Esophagus squamous epithelium (tissue), 4 donors: ENCODE results near the gene TANGO6.
"Not testable (repeated sequence)": the region's sequence is repeated elsewhere in the genome, so short reads cannot be mapped to it uniquely, and the experiment has no call there.

ENCODE experiments used
- POLR2A ChIP-seq, 4 donors: fragments of 450-650 bp; IDR thresholded peaks; one replicate each; pipeline ENCODE4 v1.6.1; 2017; ENCODE audit warnings: antibody characterized with exemption in 4 of 4, mild to moderate bottlenecking in 4 of 4, moderate library complexity in 3 of 4
- TF ChIP-seq, protein P1 (sequence below), 6 experiments: fragments of 450-650 bp in 4 of 6; fragments of 200-600 bp in 2 of 6; sonication (generic) in 2 of 6; IDR thresholded peaks; one replicate each; pipeline ENCODE4 v1.5.1; 2016 to 2019; ENCODE audit warnings: antibody characterized with exemption in 6 of 6, mild to moderate bottlenecking in 4 of 6, moderate library complexity in 4 of 6

DNA sequence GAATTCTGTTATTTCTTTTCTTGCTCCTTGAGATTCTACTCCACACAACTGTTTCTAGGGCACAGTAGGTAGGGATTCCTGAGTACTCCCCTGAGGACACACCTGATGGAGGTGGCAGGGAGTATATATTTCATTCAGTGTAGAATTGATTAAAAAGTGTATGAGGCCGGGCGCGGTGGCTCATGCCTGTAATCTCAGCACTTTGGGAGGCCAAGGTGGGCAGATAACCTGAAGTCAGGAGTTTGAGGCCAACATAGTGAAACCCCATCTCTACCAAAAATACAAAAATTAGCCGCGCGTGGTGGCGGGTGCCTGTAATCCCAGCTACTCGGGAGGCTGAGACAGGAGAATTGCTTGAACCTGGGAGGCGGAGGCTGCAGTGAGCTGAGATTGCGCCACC is 283.5 kb downstream of the TANGO6 start:
- TF ChIP-seq, protein P1, sequence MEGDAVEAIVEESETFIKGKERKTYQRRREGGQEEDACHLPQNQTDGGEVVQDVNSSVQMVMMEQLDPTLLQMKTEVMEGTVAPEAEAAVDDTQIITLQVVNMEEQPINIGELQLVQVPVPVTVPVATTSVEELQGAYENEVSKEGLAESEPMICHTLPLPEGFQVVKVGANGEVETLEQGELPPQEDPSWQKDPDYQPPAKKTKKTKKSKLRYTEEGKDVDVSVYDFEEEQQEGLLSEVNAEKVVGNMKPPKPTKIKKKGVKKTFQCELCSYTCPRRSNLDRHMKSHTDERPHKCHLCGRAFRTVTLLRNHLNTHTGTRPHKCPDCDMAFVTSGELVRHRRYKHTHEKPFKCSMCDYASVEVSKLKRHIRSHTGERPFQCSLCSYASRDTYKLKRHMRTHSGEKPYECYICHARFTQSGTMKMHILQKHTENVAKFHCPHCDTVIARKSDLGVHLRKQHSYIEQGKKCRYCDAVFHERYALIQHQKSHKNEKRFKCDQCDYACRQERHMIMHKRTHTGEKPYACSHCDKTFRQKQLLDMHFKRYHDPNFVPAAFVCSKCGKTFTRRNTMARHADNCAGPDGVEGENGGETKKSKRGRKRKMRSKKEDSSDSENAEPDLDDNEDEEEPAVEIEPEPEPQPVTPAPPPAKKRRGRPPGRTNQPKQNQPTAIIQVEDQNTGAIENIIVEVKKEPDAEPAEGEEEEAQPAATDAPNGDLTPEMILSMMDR (IDR thresholded peaks at IDR 0.05) = not testable (repeated sequence)
- TF ChIP-seq POLR2A (IDR thresholded peaks at IDR 0.05) = not testable (repeated sequence)
